Measurements from ENCODE around the gene RNGTT.
"Not testable (repeated sequence)": the region's sequence is repeated elsewhere in the genome, so short reads cannot be mapped to it uniquely, and the experiment has no call there.

The RNGTT gene

GRCh38 chr6:88984606-88985005 lies 21.2 kb upstream of the RNGTT start:
- no peak overlapping the region for H3K4me3 ChIP-seq (ENCODE audit: low read depth, low read length)
- no peak for TF ChIP-seq CTCF (IDR thresholded peaks at IDR 0.05; ENCODE audit: low read depth, low read length)

GRCh38 chr6:88984152-88984551 lies 20.7 kb upstream of the RNGTT start:
- no peak for TF ChIP-seq CTCF (IDR thresholded peaks at IDR 0.05; ENCODE audit: low read depth, low read length)
- no peak overlapping the region for H3K4me3 ChIP-seq (ENCODE audit: low read depth, low read length)

GRCh38 chr6:88983532-88983931 lies 20.1 kb upstream of the RNGTT start:
- no peak overlapping the region for H3K4me3 ChIP-seq (ENCODE audit: low read depth, low read length)

GRCh38 chr6:88983129-88983528 lies 19.7 kb upstream of the RNGTT start:
- H3K4me3 ChIP-seq (ENCODE audit: low read depth, low read length) = not testable (repeated sequence)

More at GRCh38 chr6:88983532-88983931, 20.1 kb upstream of the RNGTT start:
- peak; percentile 65 for TF ChIP-seq CTCF (IDR thresholded peaks at IDR 0.05; ENCODE audit: low read depth, low read length)

- TF ChIP-seq CTCF (IDR thresholded peaks at IDR 0.05; ENCODE audit: low read depth, low read length) = peak; percentile 24; the same call in 1 of the 2 replicates
- H3K4me3 ChIP-seq (ENCODE audit: low read depth, low read length) = no peak overlapping the region
These were observed 19.3 kb upstream of the RNGTT start for GRCh38 chr6:88982720-88983119.

- H3K4me3 ChIP-seq (ENCODE audit: low read depth, low read length) = no peak overlapping the region
- no peak for TF ChIP-seq CTCF (IDR thresholded peaks at IDR 0.05; ENCODE audit: low read depth, low read length)
These were observed 12.0 kb upstream of the RNGTT start for GRCh38 chr6:88975369-88975768.

- H3K4me3 ChIP-seq (ENCODE audit: low read depth, low read length) = no peak overlapping the region
- TF ChIP-seq CTCF (IDR thresholded peaks at IDR 0.05; ENCODE audit: low read depth, low read length) = no peak
These were observed 9.3 kb upstream of the RNGTT start for GRCh38 chr6:88972504-88973423.

All from WI38 (cell line).